GM12865 (cell line): ENCODE measurements around the gene BMERB1.
"Not testable (repeated sequence)": the region's sequence is repeated elsewhere in the genome, so short reads cannot be mapped to it uniquely, and the experiment has no call there.

ENCODE experiments used
- DNase-seq: peaks from one replicate; pipeline ENCODE4 v3.0.0; 2010; ENCODE audit warnings: low read depth
- H3K4me3 ChIP-seq: 2 replicates; pipeline ENCODE4 v1.5.1; 2011; ENCODE audit warnings: mild to moderate bottlenecking, low read depth, low read length, control low read depth
- TF ChIP-seq, protein P1 (sequence below): IDR thresholded peaks from 2 replicates; pipeline ENCODE4 v1.5.1; 2011; ENCODE audit warnings: low read length, control low read depth, low read depth, inconsistent platforms; ENCODE audit not compliant: insufficient read depth; ENCODE audit errors: missing control alignments

BMERB1 gene

GRCh38 chr16:15564604-15565339 lies 130.4 kb downstream of the BMERB1 start:
- DNase-seq, result no peak
- no peak overlapping the region for H3K4me3 ChIP-seq
- TF ChIP-seq, protein P1, sequence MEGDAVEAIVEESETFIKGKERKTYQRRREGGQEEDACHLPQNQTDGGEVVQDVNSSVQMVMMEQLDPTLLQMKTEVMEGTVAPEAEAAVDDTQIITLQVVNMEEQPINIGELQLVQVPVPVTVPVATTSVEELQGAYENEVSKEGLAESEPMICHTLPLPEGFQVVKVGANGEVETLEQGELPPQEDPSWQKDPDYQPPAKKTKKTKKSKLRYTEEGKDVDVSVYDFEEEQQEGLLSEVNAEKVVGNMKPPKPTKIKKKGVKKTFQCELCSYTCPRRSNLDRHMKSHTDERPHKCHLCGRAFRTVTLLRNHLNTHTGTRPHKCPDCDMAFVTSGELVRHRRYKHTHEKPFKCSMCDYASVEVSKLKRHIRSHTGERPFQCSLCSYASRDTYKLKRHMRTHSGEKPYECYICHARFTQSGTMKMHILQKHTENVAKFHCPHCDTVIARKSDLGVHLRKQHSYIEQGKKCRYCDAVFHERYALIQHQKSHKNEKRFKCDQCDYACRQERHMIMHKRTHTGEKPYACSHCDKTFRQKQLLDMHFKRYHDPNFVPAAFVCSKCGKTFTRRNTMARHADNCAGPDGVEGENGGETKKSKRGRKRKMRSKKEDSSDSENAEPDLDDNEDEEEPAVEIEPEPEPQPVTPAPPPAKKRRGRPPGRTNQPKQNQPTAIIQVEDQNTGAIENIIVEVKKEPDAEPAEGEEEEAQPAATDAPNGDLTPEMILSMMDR, result no peak

DNA sequence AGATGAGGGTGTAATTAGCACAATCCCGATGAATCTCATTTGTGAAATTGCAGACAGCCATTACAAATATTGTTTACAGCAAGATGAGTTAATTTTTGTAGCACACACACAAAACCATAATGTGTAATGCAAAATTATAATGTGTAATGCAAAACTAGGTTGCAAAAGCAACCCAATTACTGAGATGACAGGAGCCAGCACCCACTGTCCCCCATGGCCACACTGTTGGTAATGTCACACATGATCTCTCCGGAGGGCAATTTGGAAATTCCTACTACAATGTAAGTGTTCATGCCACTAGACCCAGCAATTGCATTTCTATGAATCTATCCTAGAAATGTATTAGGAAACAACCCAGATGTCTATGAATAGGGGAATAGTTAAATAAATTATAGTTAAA lies 131.7 kb downstream of the BMERB1 start:
- DNase-seq, result no peak
- TF ChIP-seq, protein P1, result no peak
- no peak overlapping the region for H3K4me3 ChIP-seq

DNA sequence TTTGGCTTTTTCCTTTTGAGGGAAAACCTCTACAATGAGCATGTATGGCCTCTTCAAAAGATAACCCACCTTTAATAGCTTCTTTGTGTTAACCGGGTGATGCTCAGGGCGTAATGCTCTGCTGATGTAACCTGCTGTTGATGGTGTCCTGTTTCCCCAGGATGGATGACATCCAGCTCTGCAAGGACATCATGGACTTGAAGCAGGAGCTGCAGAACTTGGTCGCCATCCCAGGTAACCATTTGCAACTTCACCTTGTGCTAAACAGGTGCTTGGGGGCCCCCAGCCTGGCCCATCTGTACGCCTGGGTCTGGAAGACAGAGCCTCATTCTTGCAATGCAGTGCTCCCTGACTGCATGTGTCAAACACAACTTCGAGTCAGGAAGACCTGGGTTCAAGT lies 133.4 kb downstream of the BMERB1 start:
- H3K4me3 ChIP-seq, result no peak overlapping the region
- TF ChIP-seq, protein P1, result no peak
- no peak for DNase-seq

GRCh38 chr16:15570666-15571065 lies 136.3 kb downstream of the BMERB1 start:
- H3K4me3 ChIP-seq, DNase-seq: not testable (repeated sequence)

DNA sequence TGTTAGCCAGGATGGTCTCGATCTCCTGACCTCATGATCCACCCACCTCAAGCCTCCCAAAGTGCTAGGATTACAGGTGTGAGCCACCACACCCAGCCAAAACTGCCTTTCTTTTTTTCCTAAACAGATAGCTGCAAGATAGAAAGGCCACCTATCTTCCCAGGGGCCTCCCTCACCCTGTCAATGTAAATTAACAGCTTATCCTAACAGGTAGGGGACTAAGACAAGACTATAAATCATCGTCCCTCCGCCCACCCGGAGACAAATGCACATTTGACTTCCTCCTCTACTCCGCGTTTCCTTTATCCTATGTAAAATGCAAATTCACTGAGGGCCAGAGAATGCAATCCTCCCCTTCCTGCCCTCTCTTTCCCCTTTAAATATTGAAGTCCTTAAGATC lies 137.2 kb downstream of the BMERB1 start:
- TF ChIP-seq, protein P1, result no peak
- H3K4me3 ChIP-seq, result no peak overlapping the region
- DNase-seq, result no peak

DNA sequence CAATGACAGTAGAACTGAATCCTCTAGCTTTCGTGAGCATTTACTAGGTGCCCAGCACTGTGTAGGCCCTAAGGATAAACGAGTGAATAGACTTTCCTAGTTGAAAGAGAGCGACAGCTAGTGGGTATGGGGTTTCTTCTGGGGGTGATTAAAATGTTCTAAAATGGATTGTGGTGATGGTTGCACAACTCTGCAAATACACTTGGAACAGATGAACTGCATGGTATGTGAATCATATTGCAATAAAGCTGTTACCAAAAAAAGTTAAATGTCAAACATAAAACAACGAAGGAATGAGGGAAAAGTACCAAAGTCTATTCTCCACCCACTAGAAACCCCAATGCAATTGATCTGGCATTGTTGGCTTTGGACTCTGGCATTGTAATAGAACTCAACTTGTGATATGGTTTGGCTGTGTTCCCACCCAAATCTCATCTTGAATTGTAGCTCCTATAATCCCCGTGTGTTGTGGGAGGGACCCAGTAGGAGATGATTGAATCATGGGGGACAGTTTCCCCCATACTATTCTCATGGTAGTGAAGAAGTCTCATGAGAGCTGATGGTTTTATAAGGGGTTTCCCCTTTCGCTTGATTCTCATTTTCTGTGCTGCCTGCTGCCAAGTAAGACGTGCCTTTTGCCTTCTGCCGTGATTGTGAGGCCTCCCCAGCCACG lies 138.1 kb downstream of the BMERB1 start:
- H3K4me3 ChIP-seq, result no peak overlapping the region
- TF ChIP-seq, protein P1, result no peak

DNA sequence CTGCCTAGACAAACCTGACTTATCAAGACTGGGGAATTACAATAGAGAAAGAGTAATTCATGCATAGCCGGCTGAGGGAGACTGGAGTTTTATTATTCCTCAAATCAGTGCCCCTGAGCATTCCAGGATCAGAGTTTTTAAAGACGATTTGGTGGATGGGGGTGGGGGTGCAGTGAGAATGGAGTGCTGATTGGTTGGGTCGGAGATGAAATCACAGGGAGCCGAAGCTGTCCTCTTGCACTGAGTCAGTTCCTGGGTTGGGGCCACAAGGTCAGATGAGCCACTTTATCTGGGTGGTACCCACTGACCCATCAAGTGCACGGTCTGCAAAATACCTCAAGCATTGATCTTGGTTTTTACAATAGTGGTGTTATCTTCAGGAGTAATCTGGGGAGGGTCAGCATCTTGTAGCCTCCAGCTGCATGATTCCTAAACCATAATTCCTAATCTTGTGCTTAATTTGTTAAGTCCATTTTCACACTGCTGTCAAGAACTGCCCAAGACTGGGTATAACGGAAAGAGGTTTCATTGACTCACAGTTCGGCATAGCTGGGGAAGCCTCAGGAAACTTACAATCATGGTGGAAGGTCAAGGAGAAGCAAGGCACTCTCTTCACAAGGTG lies 139.0 kb downstream of the BMERB1 start:
- H3K4me3 ChIP-seq, result no peak overlapping the region
- TF ChIP-seq, protein P1, result no peak
- DNase-seq, result no peak

More for the DNA sequence above, 138.1 kb downstream of the BMERB1 start:
- no peak for DNase-seq

DNA sequence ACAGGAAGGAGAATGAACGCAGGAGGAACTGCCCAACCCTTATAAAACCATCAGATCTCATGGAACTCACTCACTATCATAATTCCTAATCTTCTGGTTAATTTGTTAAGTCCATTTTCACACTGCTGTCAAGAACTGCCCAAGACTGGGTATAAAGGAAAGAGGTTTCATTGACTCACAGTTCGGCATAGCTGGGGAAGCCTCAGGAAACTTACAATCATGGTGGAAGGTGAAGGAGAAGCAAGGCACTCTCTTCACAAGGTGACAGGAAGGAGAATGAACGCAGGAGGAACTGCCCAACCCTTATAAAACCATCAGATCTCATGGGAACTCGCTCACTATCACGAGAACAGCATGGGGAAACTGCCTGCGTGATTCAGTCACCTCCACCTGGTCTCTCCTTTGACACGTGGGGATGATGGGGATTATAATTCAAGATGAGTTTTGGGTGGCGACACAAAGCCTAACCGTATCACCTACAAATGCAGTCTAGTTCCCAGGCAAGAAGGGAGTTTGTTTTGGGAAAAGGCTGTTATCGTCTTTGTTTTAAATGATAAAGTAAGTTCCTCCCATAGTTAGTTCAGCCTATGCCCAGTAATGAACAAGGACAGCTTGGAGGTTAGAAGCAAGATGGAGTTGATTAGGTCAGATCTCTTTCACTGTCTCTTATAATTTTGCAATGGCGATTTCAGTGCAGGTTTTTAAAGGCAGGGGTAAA lies 139.7 kb downstream of the BMERB1 start:
- not testable (repeated sequence) for H3K4me3 ChIP-seq, DNase-seq
